Duodenal mucosa (tissue), 2 donors: ENCODE measurements around the gene TBX18.
A peak's percentile ranks its signal among the peaks of the same experiment; 100 is the strongest.

Experiments
- H3K27ac ChIP-seq: one replicate; pipeline ENCODE4 v1.7.0; 2013; ENCODE audit warnings: low read depth, low read length
- H3K27me3 ChIP-seq, 2 donors: one replicate each; pipeline ENCODE4 v1.7.0; 2013; ENCODE audit warnings: low read length in 2 of 2, control low read depth in 1 of 2; ENCODE audit not compliant: insufficient read depth in 2 of 2, control insufficient read depth in 1 of 2
- H3K36me3 ChIP-seq, 2 donors: one replicate each; pipeline ENCODE4 v1.7.0; 2013; ENCODE audit warnings: low read length in 2 of 2, control low read depth in 1 of 2; ENCODE audit not compliant: insufficient read depth in 2 of 2, control insufficient read depth in 1 of 2
- H3K4me1 ChIP-seq, 2 donors: one replicate each; pipeline ENCODE4 v1.7.0; 2013; ENCODE audit warnings: low read length in 2 of 2, control low read depth in 1 of 2; ENCODE audit not compliant: insufficient read depth in 2 of 2, control insufficient read depth in 1 of 2
- H3K4me3 ChIP-seq, 2 donors: one replicate each; pipeline ENCODE4 v1.7.0; 2013; ENCODE audit warnings: low read length in 2 of 2, low read depth in 1 of 2
- H3K9ac ChIP-seq, 2 donors: one replicate each; pipeline ENCODE4 v1.7.0; 2013; ENCODE audit warnings: low read length in 2 of 2, low read depth in 1 of 2
- H3K9me3 ChIP-seq, 2 donors: one replicate each; pipeline ENCODE4 v1.7.0; 2013; ENCODE audit warnings: low read length in 2 of 2, control low read depth in 1 of 2; ENCODE audit not compliant: control insufficient read depth in 1 of 2

TBX18 gene

GRCh38 chr6:84767526-84768201 is 3.3 kb upstream of the TBX18 start:
- Histone ChIP-seq H3K36me3 (no peaks in the 10 kb centered on the region), H3K9ac (no peak overlapping the region), H3K4me3 (no peak overlapping the region), H3K9me3 (no peaks in the 10 kb centered on the region), H3K27me3 (peaks cover 70 to 78% of the 10 kb centered on the region in 2 donors), H3K4me1 (no peaks in the 10 kb centered on the region), H3K27ac (no peak overlapping the region)

DNA sequence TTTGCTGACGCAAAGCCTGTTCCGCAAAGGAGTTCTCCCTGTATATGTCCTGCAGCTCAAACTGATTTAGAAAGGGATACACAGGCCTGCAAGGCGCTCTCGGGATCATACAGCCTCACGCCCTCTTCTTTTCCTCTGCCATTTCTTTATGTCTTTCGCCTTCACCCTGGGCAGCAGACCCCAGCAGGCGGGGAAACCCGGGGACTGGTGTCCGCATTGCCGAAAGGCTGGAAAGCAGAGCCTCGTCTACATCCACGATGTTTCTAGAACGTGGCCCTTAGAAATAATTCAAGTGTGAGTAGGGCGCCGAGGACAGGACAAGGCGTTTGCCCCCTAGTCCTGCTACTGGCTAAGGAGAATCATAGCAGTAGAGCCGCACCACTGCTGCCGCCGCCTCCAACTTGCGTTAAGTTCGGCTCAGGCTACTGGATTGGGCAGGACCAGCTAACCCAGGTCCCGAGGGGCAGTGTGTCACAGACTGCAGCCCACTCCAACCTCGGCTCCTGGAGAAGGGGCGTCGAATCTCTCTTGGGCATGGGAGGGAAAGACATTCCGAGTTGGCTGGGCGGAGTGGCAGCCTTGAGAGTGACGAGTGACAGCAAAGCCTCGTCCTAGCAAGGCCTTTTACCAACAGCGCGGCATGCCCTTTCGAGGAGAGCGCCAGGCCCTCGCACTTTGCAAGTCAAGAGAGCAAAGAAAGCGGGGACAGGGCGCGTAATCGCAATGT is 2.6 kb upstream of the TBX18 start:
- Histone ChIP-seq H3K27me3 (peaks cover 76 to 80% of the 10 kb centered on the region in 2 donors), H3K4me1 (no peaks in the 10 kb centered on the region), H3K27ac (no peak overlapping the region), H3K36me3 (no peaks in the 10 kb centered on the region), H3K9me3 (no peaks in the 10 kb centered on the region), H3K9ac (no peak overlapping the region), H3K4me3 (no peak overlapping the region)

GRCh38 chr6:84766118-84766798 is 1.9 kb upstream of the TBX18 start:
- Histone ChIP-seq H3K36me3 (no peaks in the 10 kb centered on the region), H3K9ac (no peak overlapping the region), H3K4me1 (no peaks in the 10 kb centered on the region), H3K4me3 (no peak overlapping the region), H3K27ac (no peak overlapping the region), H3K27me3 (peaks cover 74 to 80% of the 10 kb centered on the region in 2 donors), H3K9me3 (no peaks in the 10 kb centered on the region)

DNA sequence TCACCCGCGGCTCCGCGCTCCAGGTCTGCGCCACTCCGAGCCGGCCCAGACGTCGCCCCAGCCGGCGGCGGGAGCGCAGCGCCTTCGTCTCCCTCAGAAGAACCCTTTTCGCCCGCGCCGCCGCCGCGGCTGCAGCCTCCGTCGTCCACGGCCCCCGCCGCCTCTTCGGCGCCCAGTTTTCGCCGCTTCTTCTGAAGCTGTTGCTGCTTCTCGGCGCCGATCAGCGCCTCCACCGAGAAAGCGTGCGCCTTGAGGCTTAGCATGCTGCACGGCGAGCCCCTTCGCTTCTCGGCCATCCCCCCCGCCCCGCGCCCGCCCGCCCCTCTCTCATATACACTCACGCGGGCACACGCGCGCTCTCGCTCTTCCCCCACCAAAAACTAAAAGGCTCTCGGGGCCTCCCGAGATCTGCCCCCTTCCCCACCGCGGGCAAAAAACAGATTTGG is 489 bp downstream of the TBX18 start:
- no peak overlapping the region for H3K9ac ChIP-seq
- H3K4me3 ChIP-seq, result peak overlapping the region; percentile 50 to 60
- no peaks in the 10 kb centered on the region for H3K4me1 ChIP-seq
- peaks cover 61 to 73% of the 10 kb centered on the region in 2 donors for H3K27me3 ChIP-seq
- no peaks in the 10 kb centered on the region for H3K9me3 ChIP-seq
- no peak overlapping the region for H3K27ac ChIP-seq
- H3K36me3 ChIP-seq, result no peaks in the 10 kb centered on the region

- Histone ChIP-seq H3K4me1 (no peaks in the 10 kb centered on the region), H3K9me3 (no peaks in the 10 kb centered on the region), H3K27ac (no peak overlapping the region), H3K36me3 (no peaks in the 10 kb centered on the region), H3K27me3 (peaks cover 55 to 66% of the 10 kb centered on the region in 2 donors), H3K4me3 (peak overlapping the region; percentile 30 to 50), H3K9ac (no peak overlapping the region)
These were observed 1.2 kb downstream of the TBX18 start for GRCh38 chr6:84763003-84763885.

- Histone ChIP-seq H3K27me3 (peaks cover 49 to 60% of the 10 kb centered on the region in 2 donors), H3K36me3 (no peaks in the 10 kb centered on the region), H3K9ac (no peak overlapping the region), H3K4me3 (peak overlapping the region in 1 of 2 donors; percentile 28), H3K27ac (no peak overlapping the region), H3K4me1 (no peaks in the 10 kb centered on the region), H3K9me3 (no peaks in the 10 kb centered on the region)
These were observed 2.0 kb downstream of the TBX18 start for GRCh38 chr6:84762220-84763002.

DNA sequence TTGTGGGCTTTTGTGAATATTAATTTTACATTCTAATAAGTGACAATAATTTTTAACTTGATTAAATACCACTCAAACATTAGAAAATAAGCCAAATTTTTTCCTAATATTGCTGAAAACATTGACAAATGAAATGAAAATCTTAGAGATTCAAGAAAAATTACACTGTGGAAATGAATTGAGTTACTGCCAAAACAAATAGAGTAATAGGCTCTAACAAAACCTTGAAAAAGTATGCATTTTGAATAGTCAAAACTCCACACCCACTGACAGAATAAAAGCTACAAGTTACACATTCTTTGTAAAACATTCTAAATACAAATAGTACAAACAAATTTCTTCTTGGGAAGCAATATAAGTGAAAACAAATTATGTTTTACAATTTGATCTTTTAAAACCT is 5.9 kb downstream of the TBX18 start:
- Histone ChIP-seq H3K4me3 (no peak overlapping the region), H3K9me3 (no peaks in the 10 kb centered on the region), H3K36me3 (no peaks in the 10 kb centered on the region), H3K4me1 (no peaks in the 10 kb centered on the region), H3K27ac (no peak overlapping the region), H3K9ac (no peak overlapping the region), H3K27me3 (peaks cover 17 to 37% of the 10 kb centered on the region in 2 donors)

DNA sequence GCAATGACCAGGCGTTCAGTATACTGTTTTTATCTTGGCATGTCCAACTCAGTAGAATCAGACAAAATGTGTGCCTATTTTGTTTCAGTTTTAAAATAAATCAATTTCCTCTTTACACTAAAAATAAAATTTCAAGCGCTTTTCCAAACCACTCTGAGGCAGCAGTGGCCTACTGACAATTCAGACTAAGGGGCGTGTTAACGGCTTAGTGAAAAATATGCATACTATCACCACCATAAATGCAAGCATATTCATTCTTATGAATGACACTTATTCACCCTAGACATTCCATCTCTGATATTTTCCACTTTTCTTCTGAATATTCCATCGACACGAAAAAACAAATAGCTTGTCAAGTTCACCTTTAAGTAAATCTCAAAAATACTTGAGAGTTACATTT is 7.5 kb downstream of the TBX18 start:
- H3K4me3 ChIP-seq, result no peak overlapping the region
- H3K4me1 ChIP-seq, result no peaks in the 10 kb centered on the region
- H3K9ac ChIP-seq, result no peak overlapping the region
- peaks cover 2 to 23% of the 10 kb centered on the region in 2 donors for H3K27me3 ChIP-seq
- H3K27ac ChIP-seq, result no peak overlapping the region
- no peaks in the 10 kb centered on the region for H3K9me3 ChIP-seq
- H3K36me3 ChIP-seq, result no peaks in the 10 kb centered on the region

DNA sequence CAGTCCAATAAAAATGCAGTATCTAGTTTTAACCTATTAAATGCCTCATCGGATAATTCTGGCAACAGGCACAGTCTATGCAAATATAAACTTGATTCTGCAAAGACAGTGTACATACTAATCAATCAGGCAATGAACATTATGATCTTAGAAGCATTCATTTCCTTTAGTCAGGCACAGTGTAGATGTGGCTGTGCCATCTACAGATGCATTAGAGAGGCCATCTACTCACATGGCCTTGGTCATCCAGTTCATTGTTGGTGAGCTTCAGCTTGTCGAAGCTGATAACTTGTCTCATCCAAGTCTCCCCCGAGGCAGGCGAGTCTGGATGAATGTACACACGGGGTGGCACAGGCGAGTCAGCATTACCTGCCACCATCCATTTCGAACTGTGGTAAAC is 7.9 kb downstream of the TBX18 start:
- Histone ChIP-seq H3K9ac (no peak overlapping the region), H3K9me3 (no peaks in the 10 kb centered on the region), H3K4me1 (no peaks in the 10 kb centered on the region), H3K27me3 (peaks cover 0 to 19% of the 10 kb centered on the region in 2 donors), H3K27ac (no peak overlapping the region), H3K4me3 (no peak overlapping the region), H3K36me3 (no peaks in the 10 kb centered on the region)
